Measurements from ENCODE around the gene HSPB6. TPM values are rescaled to one million over a fixed set of nuclear protein-coding genes. Genes with fewer than 3 reads are reported as not detected.
"Not testable (repeated sequence)": the region's sequence is repeated elsewhere in the genome, so short reads cannot be mapped to it uniquely, and the experiment has no call there.

Gene HSPB6
- total RNA-seq, 2 donors from 2014 or later: 78.6 to 130 TPM

- H3K4me1 ChIP-seq (ENCODE audit: control insufficient read depth in 1 of 2, low read depth in 2 of 2): peaks cover 8 to 12% of the 10 kb centered on the region in 2 donors
- no peaks in the 10 kb centered on the region for H3K27me3 ChIP-seq (replicated peaks; ENCODE audit: insufficient read depth)
- no peak for DNase-seq (ENCODE audit: low spot score)
- TF ChIP-seq CTCF (IDR thresholded peaks at IDR 0.05): no peak
- no peaks in the 10 kb centered on the region for H3K9me3 ChIP-seq
- no peak overlapping the region for H3K4me3 ChIP-seq
- ATAC-seq (ENCODE audit: insufficient number of reproducible peaks, low FRiP score, low read depth): no peak
- no peak overlapping the region for H3K27ac ChIP-seq
- no peaks in the 10 kb centered on the region for H3K36me3 ChIP-seq
These were observed 16.4 kb upstream of the HSPB6 start for GRCh38 chr19:35773020-35773806.

DNA sequence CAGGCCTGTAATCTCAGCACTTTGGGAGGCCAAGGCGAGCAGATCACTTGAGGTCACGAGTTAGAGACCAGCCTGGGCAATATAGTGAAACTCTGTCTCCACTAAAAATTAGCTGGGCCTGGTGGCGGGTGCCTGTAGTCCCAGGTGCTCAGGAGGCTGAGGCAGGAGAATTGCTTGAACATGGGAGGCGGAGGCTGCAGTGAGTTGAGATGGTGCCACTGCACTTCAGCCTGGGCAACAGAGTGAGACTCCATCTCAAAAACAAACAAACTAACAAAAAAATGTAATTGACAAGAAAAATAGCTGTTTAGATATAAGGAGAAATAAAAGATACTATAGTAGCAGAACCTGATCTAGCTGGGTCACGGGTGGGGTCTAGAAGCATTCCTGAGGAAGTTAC lies 15.5 kb upstream of the HSPB6 start:
- H3K27me3 ChIP-seq (replicated peaks; ENCODE audit: insufficient read depth); DNase-seq (ENCODE audit: low spot score); H3K36me3 ChIP-seq; H3K27ac ChIP-seq; H3K9me3 ChIP-seq; H3K4me3 ChIP-seq; ATAC-seq (ENCODE audit: insufficient number of reproducible peaks, low FRiP score, low read depth): not testable (repeated sequence)
- H3K4me1 ChIP-seq (ENCODE audit: control insufficient read depth in 1 of 2, low read depth in 2 of 2): peaks cover 8 to 12% of the 10 kb centered on the region in 2 donors

DNA sequence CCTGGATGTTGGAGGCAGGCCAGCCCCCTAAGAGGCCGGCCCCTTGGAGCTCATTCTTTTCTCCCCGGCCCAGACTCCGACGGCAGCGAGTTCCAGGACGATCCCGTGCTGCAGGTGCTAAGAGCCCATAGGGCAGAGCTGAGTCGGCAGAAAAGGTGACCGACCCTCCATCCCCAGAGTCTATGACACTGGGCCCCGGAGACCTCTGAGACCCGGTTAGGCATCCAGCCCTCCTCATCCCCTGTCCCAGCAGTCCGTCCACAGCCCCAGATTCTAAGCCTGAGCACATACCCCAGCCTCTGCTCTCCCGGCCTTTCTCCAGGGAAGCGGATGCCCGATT lies 11.2 kb upstream of the HSPB6 start:
- no peak overlapping the region for H3K4me3 ChIP-seq
- TF ChIP-seq CTCF (IDR thresholded peaks at IDR 0.05): no peak
- H3K9me3 ChIP-seq: no peaks in the 10 kb centered on the region
- DNase-seq (ENCODE audit: low spot score) (no peak), ATAC-seq (ENCODE audit: insufficient number of reproducible peaks, low FRiP score, low read depth) (no peak)
- H3K36me3 ChIP-seq: peaks cover 10% of the 10 kb centered on the region
- H3K27ac ChIP-seq: no peak overlapping the region
- H3K27me3 ChIP-seq (replicated peaks; ENCODE audit: insufficient read depth): no peaks in the 10 kb centered on the region
- H3K4me1 ChIP-seq (ENCODE audit: control insufficient read depth in 1 of 2, low read depth in 2 of 2): no peaks in the 10 kb centered on the region

GRCh38 chr19:35767288-35768081 lies 10.7 kb upstream of the HSPB6 start:
- DNase-seq (ENCODE audit: low spot score): no peak
- H3K27ac ChIP-seq: no peak overlapping the region
- no peaks in the 10 kb centered on the region for H3K4me1 ChIP-seq (ENCODE audit: control insufficient read depth in 1 of 2, low read depth in 2 of 2)
- H3K4me3 ChIP-seq: no peak overlapping the region
- no peaks in the 10 kb centered on the region for H3K9me3 ChIP-seq
- ATAC-seq (ENCODE audit: insufficient number of reproducible peaks, low FRiP score, low read depth): no peak
- H3K36me3 ChIP-seq: peaks cover 10% of the 10 kb centered on the region
- H3K27me3 ChIP-seq (replicated peaks; ENCODE audit: insufficient read depth): no peaks in the 10 kb centered on the region
- no peak for TF ChIP-seq CTCF (IDR thresholded peaks at IDR 0.05)

DNA sequence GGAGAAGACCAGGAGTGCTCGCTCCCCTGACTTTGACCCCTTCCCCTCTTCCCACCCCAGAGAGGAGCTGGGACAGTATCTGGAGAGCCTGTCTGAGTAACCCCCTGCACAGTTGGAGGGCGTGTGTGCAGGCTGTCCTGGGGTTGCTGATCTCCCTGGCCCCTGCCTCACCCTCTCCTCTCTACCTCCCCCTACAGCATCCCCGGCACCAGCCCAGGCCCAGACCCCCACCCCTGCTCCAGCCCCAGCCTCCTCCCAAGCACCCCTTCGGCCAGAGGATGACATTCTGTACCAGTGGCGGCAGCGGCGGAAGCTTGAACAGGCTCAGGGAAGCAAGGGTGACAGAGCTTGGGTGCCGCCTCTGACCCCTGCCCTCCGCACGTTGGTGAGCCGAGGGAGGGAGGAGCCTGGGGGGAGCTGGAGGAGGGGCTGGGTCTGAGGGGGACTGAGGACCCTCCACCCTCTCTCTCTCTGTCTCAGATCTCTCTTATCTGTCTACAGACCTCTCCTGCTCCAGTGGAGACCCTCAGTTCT lies 9.8 kb upstream of the HSPB6 start:
- no peak overlapping the region for H3K4me3 ChIP-seq
- H3K27ac ChIP-seq: no peak overlapping the region
- H3K36me3 ChIP-seq: peaks cover 14% of the 10 kb centered on the region
- DNase-seq (ENCODE audit: low spot score) (no peak), ATAC-seq (ENCODE audit: insufficient number of reproducible peaks, low FRiP score, low read depth) (no peak)
- TF ChIP-seq CTCF (IDR thresholded peaks at IDR 0.05): no peak
- no peaks in the 10 kb centered on the region for H3K9me3 ChIP-seq
- no peaks in the 10 kb centered on the region for H3K27me3 ChIP-seq (replicated peaks; ENCODE audit: insufficient read depth)
- H3K4me1 ChIP-seq (ENCODE audit: control insufficient read depth in 1 of 2, low read depth in 2 of 2): no peaks in the 10 kb centered on the region

Measured in thoracic aorta (tissue), 2 donors.